HFFc6 (cell line): ENCODE results near the gene ATF6. TPM values are rescaled to one million over a fixed set of nuclear protein-coding genes. Genes with fewer than 3 reads are reported as not detected.

Source experiments
- DNase-seq: peaks from one replicate; pipeline ENCODE4 v3.0.0-alpha.2; 2018
- H3K27ac Mint-ChIP-seq: 2 replicates; pipeline ENCODE4 v1.8.0; 2020; ENCODE audit warnings: mild to moderate bottlenecking, mixed read lengths
- H3K27me3 Mint-ChIP-seq: 2 replicates; pipeline ENCODE4 v1.8.0; 2021; ENCODE audit warnings: mild to moderate bottlenecking, moderate library complexity, mixed read lengths; ENCODE audit not compliant: insufficient read depth
- H3K36me3 Mint-ChIP-seq: 2 replicates; pipeline ENCODE4 v1.8.0; 2021; ENCODE audit warnings: low read depth, mixed read lengths
- H3K4me1 Mint-ChIP-seq: 2 replicates; pipeline ENCODE4 v1.8.0; 2020; ENCODE audit warnings: low read depth, mixed read lengths
- H3K4me3 Mint-ChIP-seq: 2 replicates; pipeline ENCODE4 v1.8.0; 2020; ENCODE audit warnings: mild to moderate bottlenecking, moderate library complexity, mixed read lengths
- H3K9me3 Mint-ChIP-seq: 2 replicates; pipeline ENCODE4 v1.8.0; 2020; ENCODE audit warnings: mild to moderate bottlenecking, mixed read lengths
- CTCF ChIP-seq: fragments of 200-600 bp; sonication (generic); IDR thresholded peaks from 2 replicates; pipeline ENCODE4 v1.5.0; 2021; ENCODE audit warnings: antibody characterized with exemption, mild to moderate bottlenecking
- total RNA-seq, 6 experiments: library from RNA; stranded (reverse); fragmentation: NEBNext Ultra II Directional; extraction: Animal tissue kit (Norgen Biotek cat#: 25700); gene quantifications; 2 replicates in 1 of 6; 3 replicates in 5 of 6; pipeline ENCODE4 v1.2.3, GENCODE V29; 2021

ATF6 gene
- total RNA-seq, 6 experiments from 2014 or later: 23.7 to 29.9 (median 27.6) TPM

- no peak overlapping the region for H3K27ac Mint-ChIP-seq
- TF ChIP-seq CTCF: no peak
- no peak overlapping the region for H3K4me3 Mint-ChIP-seq
- no peaks in the 10 kb centered on the region for H3K27me3 Mint-ChIP-seq
- H3K36me3 Mint-ChIP-seq: no peaks in the 10 kb centered on the region; the same call in 1 of the 2 replicates
- no peaks in the 10 kb centered on the region for H3K9me3 Mint-ChIP-seq
- H3K4me1 Mint-ChIP-seq: peaks cover 28% of the 10 kb centered on the region
- DNase-seq: no peak
Observed at GRCh38 chr1:161914595-161914994, 148.5 kb downstream of the ATF6 start.

GRCh38 chr1:161915051-161915503 lies 149.0 kb downstream of the ATF6 start:
- TF ChIP-seq CTCF: no peak
- H3K4me1 Mint-ChIP-seq: peaks cover 23% of the 10 kb centered on the region
- no peak overlapping the region for H3K4me3 Mint-ChIP-seq
- no peak for DNase-seq
- no peaks in the 10 kb centered on the region; the same call in 1 of the 2 replicates for H3K36me3 Mint-ChIP-seq
- no peaks in the 10 kb centered on the region for H3K27me3 Mint-ChIP-seq
- no peak overlapping the region for H3K27ac Mint-ChIP-seq
- no peaks in the 10 kb centered on the region for H3K9me3 Mint-ChIP-seq

GRCh38 chr1:161915978-161916377 lies 149.9 kb downstream of the ATF6 start:
- TF ChIP-seq CTCF: no peak
- Mint-ChIP-seq H3K27ac (no peak overlapping the region), H3K4me1 (peaks cover 21% of the 10 kb centered on the region), H3K27me3 (no peaks in the 10 kb centered on the region), H3K36me3 (no peaks in the 10 kb centered on the region; the same call in 1 of the 2 replicates), H3K9me3 (no peaks in the 10 kb centered on the region), H3K4me3 (no peak overlapping the region)
- no peak for DNase-seq

GRCh38 chr1:161919229-161919628 lies 153.1 kb downstream of the ATF6 start:
- no peak for TF ChIP-seq CTCF
- Mint-ChIP-seq H3K9me3 (no peaks in the 10 kb centered on the region), H3K27ac (no peak overlapping the region), H3K27me3 (no peaks in the 10 kb centered on the region), H3K36me3 (peaks cover 10% of the 10 kb centered on the region), H3K4me3 (no peak overlapping the region), H3K4me1 (peaks cover 26% of the 10 kb centered on the region)
- no peak for DNase-seq

GRCh38 chr1:161921491-161921890 lies 155.4 kb downstream of the ATF6 start:
- Mint-ChIP-seq H3K27me3 (no peaks in the 10 kb centered on the region), H3K27ac (peak overlapping the region; percentile 68), H3K4me3 (no peak overlapping the region), H3K9me3 (no peaks in the 10 kb centered on the region), H3K4me1 (peaks cover 26% of the 10 kb centered on the region), H3K36me3 (peaks cover 13% of the 10 kb centered on the region)
- TF ChIP-seq CTCF: no peak
- DNase-seq: no peak

GRCh38 chr1:161921990-161922389 lies 155.9 kb downstream of the ATF6 start:
- H3K4me3 Mint-ChIP-seq: no peak overlapping the region
- no peak for TF ChIP-seq CTCF
- H3K27ac Mint-ChIP-seq: peak overlapping the region; percentile 68
- H3K27me3 Mint-ChIP-seq: no peaks in the 10 kb centered on the region
- H3K9me3 Mint-ChIP-seq: no peaks in the 10 kb centered on the region
- H3K4me1 Mint-ChIP-seq: peaks cover 26% of the 10 kb centered on the region
- peak; percentile 32 for DNase-seq
- H3K36me3 Mint-ChIP-seq: peaks cover 14% of the 10 kb centered on the region
